Testis (tissue), 3 donors: Measurements from ENCODE around the gene DUSP28. TPM values are rescaled to one million over a fixed set of nuclear protein-coding genes. Genes with fewer than 3 reads are reported as not detected.

ENCODE experiments used
- DNase-seq: peaks from one replicate; pipeline ENCODE4 v3.0.0-alpha.2; 2019
- H3K27ac ChIP-seq, 2 donors: fragments of 200-600 bp; sonication (generic); one replicate each; pipeline ENCODE4 v1.5.1; 2019
- H3K27me3 ChIP-seq: fragments of 200-600 bp; sonication (generic); one replicate; pipeline ENCODE4 v1.5.1; 2019
- H3K36me3 ChIP-seq: fragments of 200-600 bp; sonication (generic); one replicate; pipeline ENCODE4 v1.5.1; 2017; ENCODE audit warnings: low read depth; ENCODE audit errors: missing control alignments
- H3K4me1 ChIP-seq: fragments of 200-600 bp; sonication (generic); one replicate; pipeline ENCODE4 v1.5.1; 2019
- H3K4me3 ChIP-seq, 2 donors: fragments of 200-600 bp; sonication (generic); one replicate each; pipeline ENCODE4 v1.5.1; 2017 to 2019
- H3K9me3 ChIP-seq: fragments of 200-600 bp; sonication (generic); one replicate; pipeline ENCODE4 v1.5.1; 2017
- CTCF ChIP-seq, 3 experiments: fragments of 450-650 bp in 2 of 3; fragments of 200-600 bp in 1 of 3; sonication (generic) in 1 of 3; IDR thresholded peaks; one replicate each; pipeline ENCODE4 v1.5.1; 2016 to 2019; ENCODE audit warnings: antibody characterized with exemption in 3 of 3, mild to moderate bottlenecking in 2 of 3, moderate library complexity in 1 of 3
- POLR2A ChIP-seq: fragments of 450-650 bp; IDR thresholded peaks from one replicate; pipeline ENCODE4 v1.6.1; 2017; ENCODE audit warnings: antibody characterized with exemption, mild to moderate bottlenecking, moderate library complexity
- WGBS, 2 donors: methylation state at CpG; one replicate each; pipeline ENCODE4 v1.1.5; 2018; 5-methylcytosine and 5-hydroxymethylcytosine counted together
- intact Hi-C: fragments of 100-400 bp; cut with DNase I; formaldehyde crosslinking; loops from one replicate; pipeline ENCODE4 v1.15.1; 2023; ENCODE audit warnings: low total_unique reads
- polyA plus RNA-seq: library from polyadenylated mRNA; stranded (reverse); fragments of 350-450 nt; fragmentation: Illumina TruSeq; extraction: RNeasy Lipid Tissue Mini Kit (QIAGEN cat#74804); gene quantifications from one replicate; pipeline ENCODE4 v1.2.3, GENCODE V29; 2014; ENCODE audit warnings: low read depth, low replicate concordance; ENCODE audit not compliant: insufficient read depth
- total RNA-seq, 2 donors: library from RNA; depleted of rRNA; stranded (reverse); fragments of >200 nt; gene quantifications; one replicate each; pipeline ENCODE4 v1.2.3, GENCODE V29; 2016

DUSP28 gene
- total and polyA plus RNA-seq, 3 donors from 2014 or later = 19.3 to 37.6 (median 24.7) TPM

- no peaks in the 10 kb centered on the region for H3K9me3 ChIP-seq
- H3K4me3 ChIP-seq = peak overlapping the region; percentile 53 to 57
- peak; percentile 12 for DNase-seq
- H3K4me1 ChIP-seq = peaks cover 39% of the 10 kb centered on the region
- no peaks in the 10 kb centered on the region for H3K27me3 ChIP-seq
- intact Hi-C loops = no loop called here
- TF ChIP-seq CTCF (IDR thresholded peaks at IDR 0.05) (no peak), POLR2A (no peak)
- peak overlapping the region; percentile 59 to 85 for H3K27ac ChIP-seq
- no peaks in the 10 kb centered on the region for H3K36me3 ChIP-seq
- 32 to 34% methylated on average over 14 to 26 of the region's 26 CpGs for WGBS, 2 donors
These were observed 7.1 kb downstream of the DUSP28 start for GRCh38 chr2:240567137-240567871.

GRCh38 chr2:240567872-240568677 lies 7.9 kb downstream of the DUSP28 start, which contains the start of gene RNPEPL1:
TSS of gene RNPEPL1 (plus strand) at chr2:240568484. CDS start at chr2:240568587, 103 bp downstream.
- Histone ChIP-seq H3K27ac (peak within 1 kb of the TSS; percentile 59 to 85), H3K9me3 (no peaks in the 10 kb centered on the region), H3K4me3 (peak within 1 kb of the TSS; percentile 63 to 70), H3K4me1 (peaks cover 39% of the 10 kb centered on the region), H3K27me3 (no peaks in the 10 kb centered on the region), H3K36me3 (no peaks in the 10 kb centered on the region)
- DNase-seq = peak; percentile 35
- no peak for TF ChIP-seq POLR2A
- TF ChIP-seq CTCF (IDR thresholded peaks at IDR 0.05) = no peak
- WGBS, 2 donors = 0% methylated on average over 16 to 81 of the region's 106 CpGs
- intact Hi-C loops = no loop called here

GRCh38 chr2:240568678-240569522 lies 8.7 kb downstream of the DUSP28 start:
- TF ChIP-seq CTCF (IDR thresholded peaks at IDR 0.05) (no peak), POLR2A (no peak)
- Histone ChIP-seq H3K27me3 (no peaks in the 10 kb centered on the region), H3K9me3 (no peaks in the 10 kb centered on the region), H3K27ac (peak overlapping the region; percentile 59 to 79), H3K4me3 (peak overlapping the region; percentile 63 to 70), H3K36me3 (no peaks in the 10 kb centered on the region), H3K4me1 (peaks cover 39% of the 10 kb centered on the region)
- intact Hi-C loops = no loop called here
- peak; percentile 66 for DNase-seq
- 3% methylated on average over 50 of the region's 93 CpGs; no CpG with 5 or more reads in 1 of the 2 donors for WGBS, 2 donors

- TF ChIP-seq CTCF (IDR thresholded peaks at IDR 0.05) (no peak), POLR2A (no peak)
- peaks cover 35% of the 10 kb centered on the region for H3K4me1 ChIP-seq
- no peak overlapping the region for H3K27ac ChIP-seq
- intact Hi-C loops = no loop called here
- DNase-seq = no peak
- H3K9me3 ChIP-seq = no peaks in the 10 kb centered on the region
- 55 to 69% methylated on average over 8 to 9 of the region's 9 CpGs for WGBS, 2 donors
- H3K4me3 ChIP-seq = peak overlapping the region; percentile 63 to 70
- H3K36me3 ChIP-seq = no peaks in the 10 kb centered on the region
- no peaks in the 10 kb centered on the region for H3K27me3 ChIP-seq
These were observed 9.4 kb downstream of the DUSP28 start for GRCh38 chr2:240569523-240569997.
